NK-92 (cell line): ENCODE data around the gene BMPER.
"Not testable (repeated sequence)": the region's sequence is repeated elsewhere in the genome, so short reads cannot be mapped to it uniquely, and the experiment has no call there.

Experiments used
- DNase-seq: peaks from one replicate; lab custom pipeline; 2025; ENCODE audit not compliant: unreplicated experiment; lab: John Stamatoyannopoulos, UW

BMPER gene

DNA sequence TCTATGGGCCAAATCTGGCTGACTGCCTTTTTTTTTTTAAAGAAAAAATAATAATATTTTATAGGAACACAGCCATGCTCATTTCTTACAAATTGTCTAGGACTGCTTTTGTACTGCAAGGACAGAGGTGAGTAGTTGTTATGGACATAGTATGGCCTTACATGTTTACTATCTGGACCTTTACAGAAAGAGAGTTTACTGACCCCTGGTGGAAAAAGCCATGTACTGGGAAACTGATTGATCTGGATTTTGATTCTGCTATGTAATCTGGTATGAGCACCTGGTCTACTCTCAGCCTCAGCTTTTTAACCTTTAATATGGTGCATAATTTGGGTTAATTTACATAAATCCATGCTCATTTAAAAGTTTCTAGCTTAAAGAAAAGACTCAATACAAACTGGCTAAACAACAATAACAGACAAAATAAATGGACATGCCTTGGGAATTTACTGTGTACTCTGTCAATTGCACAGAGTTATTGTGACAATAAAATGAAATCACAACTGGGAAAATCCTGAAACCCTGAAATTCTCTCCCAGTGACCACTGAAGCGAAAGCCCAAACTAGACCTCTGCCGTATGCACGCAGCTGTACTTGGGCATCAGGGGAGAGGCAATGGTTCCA, 260.7 kb downstream of the BMPER start:
- DNase-seq: no peak

GRCh38 chr7:34168013-34168412, 262.7 kb downstream of the BMPER start:
- DNase-seq: no peak

GRCh38 chr7:34174688-34175616, 269.6 kb downstream of the BMPER start:
- not testable (repeated sequence) for DNase-seq

DNA sequence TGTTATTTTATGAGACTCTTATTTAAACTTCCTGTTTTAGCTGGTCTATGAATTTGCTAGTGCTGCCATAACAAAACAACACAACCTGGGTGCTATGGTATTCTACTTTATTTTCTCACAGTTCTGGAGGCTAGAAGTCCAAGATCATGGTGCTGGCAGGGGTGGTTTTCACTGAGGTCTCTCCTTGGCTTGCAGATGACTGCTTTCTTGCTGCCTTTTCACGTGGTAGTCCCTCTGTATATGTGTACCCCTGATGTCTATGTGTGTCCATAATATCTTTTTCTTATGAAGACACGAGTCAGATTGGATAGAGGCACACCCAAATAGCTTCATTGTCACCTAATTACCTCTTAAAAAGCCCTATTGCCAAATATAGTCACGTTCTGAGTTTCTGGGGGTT, 270.5 kb downstream of the BMPER start:
- DNase-seq: no peak

- no peak for DNase-seq
Measured at GRCh38 chr7:34177476-34177875, 272.1 kb downstream of the BMPER start.

GRCh38 chr7:34181271-34181958, 276.1 kb downstream of the BMPER start:
- no peak for DNase-seq

- no peak for DNase-seq
Measured at GRCh38 chr7:34184466-34184865, 279.1 kb downstream of the BMPER start.

- no peak for DNase-seq
Measured at GRCh38 chr7:34187798-34188307, 282.5 kb downstream of the BMPER start.

DNA sequence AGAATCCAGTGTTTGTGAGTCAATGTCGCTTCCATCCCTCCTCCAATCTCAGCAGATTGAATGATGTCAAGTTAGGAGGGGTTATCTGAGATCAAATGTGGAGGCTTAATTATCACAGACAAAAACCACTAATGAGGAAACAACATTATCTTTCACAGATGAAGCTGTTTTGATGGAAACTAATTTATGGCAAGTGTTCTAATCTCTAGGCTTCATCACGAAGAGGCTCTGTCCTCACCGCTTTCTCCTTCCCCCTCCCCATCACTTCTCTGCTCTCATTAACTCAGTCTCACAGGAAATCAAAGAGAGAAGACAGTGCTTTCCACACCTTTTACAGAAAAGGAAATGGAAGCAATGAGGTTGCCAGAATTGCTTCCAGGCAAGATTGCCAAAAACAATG, 283.7 kb downstream of the BMPER start:
- no peak for DNase-seq

DNA sequence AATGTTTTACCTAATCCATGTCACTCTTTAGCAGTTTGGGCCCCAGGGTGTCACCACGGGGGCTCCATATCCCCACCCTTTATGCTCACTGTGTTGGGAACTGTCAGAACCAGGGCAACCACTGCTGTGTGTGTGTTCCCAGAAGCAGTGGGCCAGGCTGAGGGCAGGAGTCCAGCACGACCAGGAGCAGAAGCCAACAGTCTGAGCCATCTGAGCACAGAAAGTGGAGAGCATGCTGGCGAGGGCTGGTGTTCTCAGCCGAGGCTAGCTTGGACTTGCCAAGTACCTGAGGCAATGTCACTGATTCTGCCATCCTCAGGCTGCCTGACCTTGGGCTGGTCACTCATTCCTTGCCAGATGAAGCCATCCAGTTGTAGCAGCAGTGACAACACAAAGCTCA, 285.0 kb downstream of the BMPER start:
- DNase-seq: no peak

GRCh38 chr7:34191162-34191561, 285.8 kb downstream of the BMPER start:
- no peak for DNase-seq

- DNase-seq: no peak
Measured at GRCh38 chr7:34191771-34192479, 286.6 kb downstream of the BMPER start.

- DNase-seq: no peak
Measured at GRCh38 chr7:34192906-34193305, 287.6 kb downstream of the BMPER start.

GRCh38 chr7:34198231-34198641, 292.9 kb downstream of the BMPER start:
- no peak for DNase-seq
